COR-L47 (cell line): ENCODE measurements around the gene EPPIN.
A peak's percentile ranks its signal among the peaks of the same experiment; 100 is the strongest.
"Not testable (repeated sequence)": the region's sequence is repeated elsewhere in the genome, so short reads cannot be mapped to it uniquely, and the experiment has no call there.

Experiments used
- DNase-seq: peaks from one replicate; lab custom pipeline; 2025; lab: John Stamatoyannopoulos, UW

Gene EPPIN

GRCh38 chr20:45547206-45547770 is at the start of gene EPPIN:
Gene EPPIN, minus strand, starts transcription at chr20:45547401. Its CDS starts 44 bp downstream, at chr20:45547357.
- no peak for DNase-seq

DNA sequence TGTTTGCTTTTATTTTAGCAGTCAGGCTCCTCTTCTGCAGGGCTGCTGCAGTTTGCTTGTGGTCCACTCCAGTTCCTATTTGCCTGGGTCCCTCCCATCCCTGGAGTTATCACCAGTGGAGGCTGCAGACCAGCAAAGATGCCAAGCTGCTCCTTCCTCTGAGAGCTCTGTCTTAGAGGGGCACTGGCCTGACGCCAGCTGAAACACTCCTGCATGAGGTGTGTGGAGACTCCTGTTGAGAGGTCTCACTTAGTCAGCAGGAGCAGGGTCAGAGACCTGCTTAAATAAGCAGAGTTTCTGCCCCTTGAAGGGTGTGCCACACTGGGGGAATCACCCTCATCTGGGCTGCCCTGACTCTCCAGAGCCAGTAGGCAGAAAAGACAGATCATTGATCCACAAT is 48.0 kb upstream of the EPPIN start:
- no peak for DNase-seq

- no peak for DNase-seq
These were observed 46.3 kb upstream of the EPPIN start for GRCh38 chr20:45593498-45593897.

- DNase-seq, result peak; percentile 39
These were observed 45.5 kb upstream of the EPPIN start for GRCh38 chr20:45592574-45593189.

GRCh38 chr20:45589725-45590124 is 42.5 kb upstream of the EPPIN start:
- DNase-seq, result no peak

DNA sequence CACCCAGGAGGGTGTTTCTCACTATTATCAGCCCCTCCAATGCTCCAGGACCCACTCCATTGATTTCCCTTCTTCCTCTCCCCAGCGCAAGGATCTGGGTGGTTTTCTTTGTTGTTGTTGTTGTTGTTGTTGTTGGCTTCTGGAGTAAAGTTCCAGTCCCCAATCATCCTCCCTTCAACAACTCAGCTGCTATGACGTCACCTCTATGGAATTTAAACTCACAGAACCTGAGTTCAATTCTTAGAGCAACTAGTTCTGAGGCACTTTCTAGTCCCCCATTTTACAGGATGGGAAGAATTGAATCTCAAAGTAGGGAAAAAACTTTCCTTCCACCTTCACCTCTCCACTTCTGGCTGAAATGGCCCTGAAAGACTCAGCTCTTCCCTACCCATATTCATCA is 41.6 kb upstream of the EPPIN start:
- DNase-seq, result no peak

DNA sequence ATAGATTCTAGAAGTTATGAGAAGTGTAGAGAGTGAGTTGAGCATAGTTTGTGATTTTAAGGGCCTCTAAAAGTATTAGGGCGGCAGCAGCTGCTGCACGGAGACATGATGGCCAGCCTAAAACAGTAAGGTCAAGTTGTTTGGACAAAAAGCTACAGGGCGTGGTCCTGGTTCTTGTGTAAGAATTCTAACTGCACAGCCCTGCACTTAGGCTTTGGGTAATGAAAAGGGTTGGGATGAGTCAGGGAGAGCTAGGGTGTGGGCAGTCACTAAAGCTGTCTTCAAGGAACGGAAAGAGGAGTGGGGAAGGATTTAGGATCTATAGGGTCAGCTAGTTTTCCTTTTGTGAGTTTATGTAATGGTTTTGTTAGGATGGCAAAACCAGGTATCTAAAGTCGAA is 38.8 kb upstream of the EPPIN start:
- DNase-seq, result not testable (repeated sequence)

GRCh38 chr20:45584294-45584693 is 37.1 kb upstream of the EPPIN start:
- DNase-seq, result not testable (repeated sequence)

- no peak for DNase-seq
These were observed 36.3 kb upstream of the EPPIN start for GRCh38 chr20:45583502-45583901.

GRCh38 chr20:45581702-45582101 is 34.5 kb upstream of the EPPIN start:
- DNase-seq, result no peak

DNA sequence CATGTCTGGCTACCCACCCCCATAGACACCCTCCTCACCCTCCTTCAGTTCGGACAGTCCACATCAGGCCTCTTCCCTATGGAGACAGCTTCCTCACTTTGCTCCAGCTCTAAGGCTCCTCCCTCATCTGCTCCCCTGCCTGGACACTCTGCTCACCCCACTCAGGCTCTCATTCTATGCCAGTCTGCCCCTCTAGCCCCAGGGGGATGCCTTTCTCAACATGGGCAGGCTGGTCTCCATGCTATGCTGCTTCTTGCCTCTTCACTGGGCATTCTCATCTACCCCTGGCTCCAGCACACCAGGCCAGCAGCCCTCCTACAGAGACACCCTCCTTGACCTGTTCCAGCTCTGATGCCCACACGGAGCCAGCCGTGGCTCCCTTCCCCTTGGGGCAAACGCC is 32.0 kb upstream of the EPPIN start, which contains the start of gene WFDC8:
TSS of gene WFDC8 (minus strand) at position 101 of the 400 bp plus-strand sequence. CDS start at position 64, 37 bp downstream.
- no peak for DNase-seq

GRCh38 chr20:45578231-45578630 is 31.0 kb upstream of the EPPIN start:
- DNase-seq, result no peak

DNA sequence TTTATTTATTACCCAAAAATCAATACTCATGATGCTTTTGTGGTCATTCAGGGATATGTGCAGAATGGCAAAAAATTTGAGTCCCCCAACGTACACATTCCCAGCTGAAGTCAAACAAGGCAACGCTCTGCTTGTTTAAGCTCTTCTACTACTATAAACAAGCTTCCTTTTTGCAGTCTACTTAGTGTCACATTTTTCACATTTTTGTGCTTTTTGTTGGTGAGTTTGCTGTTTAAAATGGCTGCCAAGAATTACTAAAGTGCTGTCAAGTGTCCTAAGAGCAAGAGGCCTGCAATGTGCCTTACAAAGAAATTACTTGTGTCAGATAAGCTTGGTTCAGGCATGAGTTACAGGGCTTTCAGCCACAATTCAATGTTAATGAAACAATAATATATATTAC is 29.8 kb upstream of the EPPIN start:
- no peak for DNase-seq

- DNase-seq, result no peak
These were observed 28.7 kb upstream of the EPPIN start for GRCh38 chr20:45575931-45576330.

- DNase-seq, result not testable (repeated sequence)
These were observed 22.4 kb upstream of the EPPIN start for GRCh38 chr20:45569650-45570049.

GRCh38 chr20:45564760-45565276 is 17.6 kb upstream of the EPPIN start:
- DNase-seq, result no peak

- DNase-seq, result no peak
These were observed 8.0 kb upstream of the EPPIN start for GRCh38 chr20:45555198-45555597.

DNA sequence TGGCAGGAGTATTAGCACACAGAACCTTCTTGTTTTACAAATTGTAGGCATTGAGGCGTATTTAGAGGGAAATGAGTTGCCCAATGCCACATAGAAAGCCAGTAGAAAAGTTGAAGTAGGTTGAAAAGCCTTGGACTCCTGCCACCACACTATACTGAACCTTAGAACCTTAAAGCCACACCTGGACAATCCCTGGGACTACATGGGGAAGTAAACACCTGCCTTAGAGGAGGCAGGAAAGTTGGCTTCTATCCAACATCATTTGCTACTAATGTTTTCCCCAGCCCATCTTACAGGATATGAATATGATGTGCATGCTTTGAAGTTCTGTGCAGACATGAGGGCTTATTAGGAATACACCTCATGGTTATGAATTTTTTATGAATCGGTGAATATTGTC is 5.3 kb upstream of the EPPIN start:
- no peak for DNase-seq

- no peak for DNase-seq
These were observed 3.6 kb upstream of the EPPIN start for GRCh38 chr20:45550765-45551164.

DNA sequence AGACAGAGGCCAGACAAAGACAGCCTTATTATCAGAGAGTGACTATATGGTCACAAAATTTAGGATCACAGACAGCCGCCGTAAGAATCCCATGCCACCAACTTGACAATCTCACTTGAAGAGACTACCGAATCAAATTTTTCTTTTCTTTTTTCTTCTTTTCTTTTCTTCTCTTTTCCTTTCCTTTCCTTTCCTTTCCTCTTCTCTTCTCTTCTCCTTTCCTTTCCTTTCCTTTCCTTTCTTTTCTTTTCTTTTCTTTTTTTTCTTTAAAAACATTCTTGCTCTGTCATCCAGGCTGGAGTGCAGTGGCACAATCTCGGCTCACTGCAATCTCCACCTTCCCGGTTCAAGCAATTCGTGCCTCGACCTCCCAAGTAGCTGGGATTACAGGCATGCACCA is 1.2 kb upstream of the EPPIN start:
- DNase-seq, result no peak

DNA sequence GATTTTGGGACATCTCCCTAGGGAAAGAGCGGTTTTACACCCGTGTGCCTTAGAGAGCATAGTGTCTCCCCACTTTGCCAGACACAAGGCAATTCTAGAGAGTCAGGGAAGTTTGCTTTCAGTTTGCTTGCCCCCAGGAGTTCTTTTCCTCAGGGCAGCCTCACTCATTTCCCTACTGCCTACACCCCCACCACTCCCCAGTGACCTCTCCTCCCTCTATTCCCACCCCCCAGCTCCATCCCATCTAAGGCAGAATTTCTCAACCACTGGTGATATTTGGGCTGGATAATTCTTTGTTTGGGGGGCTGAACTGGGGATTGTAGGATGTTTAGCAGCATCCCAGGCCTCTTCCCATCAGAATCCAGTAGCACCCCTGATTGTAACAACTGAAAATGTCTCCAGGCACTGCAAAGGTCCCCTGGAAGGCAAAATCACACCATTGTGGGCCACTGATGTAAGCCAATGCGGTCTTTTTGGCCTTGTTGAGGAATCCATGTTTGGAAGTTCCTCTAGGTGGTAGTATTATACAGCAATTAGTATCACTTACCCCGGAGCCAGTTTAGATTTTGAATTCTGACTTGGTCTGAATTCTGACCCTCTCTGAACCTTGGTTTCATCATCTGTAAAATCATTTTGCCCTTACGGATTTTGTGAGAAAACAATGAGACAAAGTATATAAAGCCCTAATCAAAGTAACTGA is 1.3 kb downstream of the EPPIN start:
- no peak for DNase-seq

GRCh38 chr20:45545351-45545750 is 1.9 kb downstream of the EPPIN start:
- DNase-seq, result no peak

DNA sequence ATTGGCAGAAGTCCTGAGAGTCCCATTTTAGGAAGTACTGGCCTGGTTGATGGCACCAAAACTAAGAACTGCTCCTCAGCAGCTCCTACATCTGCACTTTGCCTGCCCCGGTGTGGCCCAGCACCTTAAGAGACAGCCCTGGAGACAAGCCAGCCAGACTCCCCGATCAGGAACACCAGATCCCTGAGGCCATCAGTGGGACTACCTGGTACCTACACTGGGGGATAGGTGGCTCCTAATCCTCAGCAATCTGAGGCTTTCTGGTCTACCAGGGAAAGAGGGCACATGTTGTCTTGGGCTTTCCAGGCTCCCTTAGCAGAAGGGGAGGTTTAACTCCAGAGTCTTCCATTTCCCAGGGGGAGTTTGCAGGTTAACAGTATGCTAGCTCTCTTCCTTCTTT is 7.8 kb downstream of the EPPIN start, which contains the start of gene WFDC6:
TSS of gene WFDC6 (minus strand) at position 101 of the 400 bp plus-strand sequence. CDS start at position 26, 75 bp downstream.
- DNase-seq, result no peak
